Mesendoderm (in vitro differentiated cells): ENCODE results near the gene CLPSL2.

ENCODE experiments used
- DNase-seq: peaks from one replicate; pipeline ENCODE4 v3.0.0; 2013
- H2AK5ac ChIP-seq: 2 replicates; pipeline ENCODE4 v1.6.1; 2013; ENCODE audit warnings: low read length, inconsistent platforms
- H2BK120ac ChIP-seq: 2 replicates; pipeline ENCODE4 v1.6.1; 2013; ENCODE audit warnings: low read depth, mild to moderate bottlenecking, low read length, moderate library complexity, mixed read lengths
- H2BK15ac ChIP-seq: replicated peaks from 2 replicates; pipeline ENCODE4 v1.6.1; 2013; ENCODE audit warnings: low read depth, mild to moderate bottlenecking, moderate library complexity
- H2BK5ac ChIP-seq: 2 replicates; pipeline ENCODE4 v1.6.1; 2013; ENCODE audit warnings: low read length, inconsistent platforms
- H3K18ac ChIP-seq: 2 replicates; pipeline ENCODE4 v1.6.1; 2013; ENCODE audit warnings: mild to moderate bottlenecking, low read length, mixed read lengths
- H3K23ac ChIP-seq: one replicate; pipeline ENCODE4 v1.6.1; 2013; ENCODE audit warnings: low read length
- H3K27ac ChIP-seq: 2 replicates; pipeline ENCODE4 v1.5.1; 2013; ENCODE audit warnings: low read depth, mild to moderate bottlenecking, inconsistent platforms, low read length, moderate library complexity
- H3K27me3 ChIP-seq: 2 replicates; pipeline ENCODE4 v1.6.1; 2013; ENCODE audit warnings: low read length, control low read depth, mild to moderate bottlenecking, inconsistent platforms; ENCODE audit not compliant: insufficient read depth, poor library complexity
- H3K36me3 ChIP-seq: 2 replicates; pipeline ENCODE4 v1.6.1; 2013; ENCODE audit warnings: low read length, inconsistent platforms; ENCODE audit not compliant: control insufficient read depth, insufficient read depth
- H3K4ac ChIP-seq: one replicate; pipeline ENCODE4 v1.6.1; 2013; ENCODE audit warnings: low read depth, mild to moderate bottlenecking, low read length, moderate library complexity
- H3K4me1 ChIP-seq: 2 replicates; pipeline ENCODE4 v1.6.1; 2013; ENCODE audit warnings: low read depth, low read length, inconsistent platforms; ENCODE audit not compliant: control insufficient read depth
- H3K4me2 ChIP-seq: 2 replicates; pipeline ENCODE4 v1.6.1; 2013; ENCODE audit warnings: low read length
- H3K4me3 ChIP-seq: 2 replicates; pipeline ENCODE4 v1.5.1; 2013; ENCODE audit warnings: mild to moderate bottlenecking, low read length
- H3K56ac ChIP-seq: one replicate; pipeline ENCODE4 v1.6.1; 2013; ENCODE audit warnings: low read length
- H3K79me1 ChIP-seq: 2 replicates; pipeline ENCODE4 v1.6.1; 2013; ENCODE audit warnings: low read length, inconsistent platforms
- H3K79me2 ChIP-seq: 2 replicates; pipeline ENCODE4 v1.6.1; 2013; ENCODE audit warnings: mild to moderate bottlenecking, low read length; ENCODE audit not compliant: control insufficient read depth, insufficient read depth
- H3K9ac ChIP-seq: 2 replicates; pipeline ENCODE4 v1.6.1; 2013; ENCODE audit warnings: low read length, inconsistent platforms
- H4K5ac ChIP-seq: one replicate; pipeline ENCODE4 v1.6.1; 2013; ENCODE audit warnings: low read length
- H4K8ac ChIP-seq: one replicate; pipeline ENCODE4 v1.6.1; 2013; ENCODE audit warnings: low read depth, mild to moderate bottlenecking, control low read depth, low read length, moderate library complexity
- WGBS: extraction: QIAGEN DNeasy Blood & Tissue Kit; methylation state at CpG from one replicate; pipeline ENCODE4 v1.1.7; 2013; ENCODE audit warnings: low lambda C conversion rate, missing lambda C conversion rate; ENCODE audit not compliant: insufficient coverage; ENCODE audit errors: extremely low coverage; 5-methylcytosine and 5-hydroxymethylcytosine counted together

Gene CLPSL2

DNA sequence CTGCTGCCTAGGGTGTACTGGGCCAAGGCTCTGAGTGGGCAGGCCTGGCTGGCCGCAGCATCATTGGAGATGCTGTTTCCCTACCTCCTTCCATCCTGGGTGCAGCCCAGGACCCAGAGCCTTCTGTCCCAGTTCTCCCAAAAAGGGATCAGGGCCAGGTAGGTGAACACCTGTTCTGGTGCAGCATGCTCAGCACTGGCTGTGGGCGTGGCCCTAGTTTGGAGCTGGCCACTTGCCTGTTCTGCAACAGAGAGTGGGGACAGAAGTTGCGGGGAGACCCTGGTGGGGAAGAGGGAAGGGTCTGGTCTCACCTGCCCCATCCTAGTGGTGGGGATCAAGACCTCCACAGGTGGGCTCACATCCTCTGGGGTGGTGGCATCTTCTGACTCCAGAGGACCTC is 40.9 kb upstream of the CLPSL2 start:
- Histone ChIP-seq H3K27ac (no peak overlapping the region), H3K4me2 (no peak overlapping the region), H3K9ac (no peak overlapping the region), H2BK120ac (no peak overlapping the region), H3K23ac (no peak overlapping the region), H3K4me1 (peaks cover 8% of the 10 kb centered on the region), H3K27me3 (no peaks in the 10 kb centered on the region), H2BK15ac (no peak overlapping the region), H4K8ac (no peak overlapping the region), H3K4me3 (no peak overlapping the region), H3K79me1 (no peaks in the 10 kb centered on the region), H2AK5ac (no peak overlapping the region), H3K4ac (no peak overlapping the region), H3K18ac (no peak overlapping the region), H3K36me3 (no peaks in the 10 kb centered on the region), H2BK5ac (no peak overlapping the region), H4K5ac (no peak overlapping the region), H3K79me2 (no peaks in the 10 kb centered on the region), H3K56ac (no peak overlapping the region)
- no peak for DNase-seq
- no CpG with 5 or more reads among the region's 3 CpGs for WGBS

DNA sequence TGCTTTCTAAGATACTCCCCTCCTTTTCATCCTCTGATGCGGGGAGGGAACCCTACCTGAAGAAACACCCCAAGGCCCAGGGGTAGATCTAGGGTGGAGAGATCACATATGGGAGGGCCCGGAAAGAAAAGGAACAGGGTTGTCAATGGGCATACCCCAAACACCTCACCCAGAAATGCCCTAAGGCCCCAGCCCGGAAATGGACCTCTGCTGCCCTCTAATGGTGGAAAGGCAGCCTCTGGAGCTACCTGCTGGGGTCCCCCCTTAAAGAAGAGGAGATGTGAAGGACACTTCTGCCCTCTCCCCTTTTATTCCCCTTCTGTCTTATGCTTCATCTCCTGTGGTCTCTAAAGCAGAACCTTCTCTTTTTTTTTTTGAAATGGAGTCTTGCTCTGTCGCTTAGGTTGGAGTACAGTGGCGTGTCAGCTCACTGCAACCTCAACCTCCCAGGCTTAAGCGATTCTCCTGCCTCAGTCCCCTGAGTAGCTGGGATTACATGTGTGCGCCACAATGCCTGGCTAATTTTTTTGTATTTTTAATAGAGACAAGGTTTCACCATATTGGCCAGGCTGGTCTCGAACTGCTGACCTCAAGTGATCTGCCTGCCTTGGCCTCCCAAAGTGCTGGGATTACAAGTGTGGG is 40.0 kb upstream of the CLPSL2 start:
- Histone ChIP-seq H2AK5ac (no peak overlapping the region), H3K27me3 (no peaks in the 10 kb centered on the region), H3K27ac (no peak overlapping the region), H3K4me3 (no peak overlapping the region), H3K9ac (no peak overlapping the region), H2BK15ac (no peak overlapping the region), H3K56ac (no peak overlapping the region), H3K4me1 (peaks cover 8% of the 10 kb centered on the region), H2BK5ac (no peak overlapping the region), H3K4ac (no peak overlapping the region), H4K8ac (no peak overlapping the region), H3K18ac (no peak overlapping the region), H2BK120ac (no peak overlapping the region), H3K79me1 (no peaks in the 10 kb centered on the region), H3K36me3 (no peaks in the 10 kb centered on the region), H4K5ac (no peak overlapping the region), H3K79me2 (no peaks in the 10 kb centered on the region), H3K4me2 (no peak overlapping the region), H3K23ac (no peak overlapping the region)
- no CpG with 5 or more reads among the region's 8 CpGs for WGBS
- peak; percentile 71 for DNase-seq

DNA sequence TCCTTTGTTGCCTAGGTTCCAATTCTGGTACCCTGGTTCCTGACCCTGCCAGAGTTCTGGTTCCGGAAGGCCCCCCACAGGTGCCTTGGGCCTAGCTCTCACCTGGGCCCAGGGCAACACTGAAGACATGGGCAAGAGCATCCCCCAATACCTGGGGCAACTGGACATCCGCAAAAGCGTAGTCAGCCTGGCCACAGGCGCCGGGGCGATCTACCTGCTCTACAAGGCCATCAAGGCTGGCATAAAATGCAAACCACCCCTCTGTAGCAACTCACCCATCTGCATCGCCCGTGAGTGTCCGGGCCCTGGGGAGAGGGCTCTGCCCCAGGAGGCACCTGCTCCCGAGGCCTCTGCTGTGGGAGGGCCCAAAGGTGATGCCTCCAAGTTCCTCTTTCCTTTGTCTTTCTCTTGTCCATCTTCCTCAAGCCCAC is 39.4 kb upstream of the CLPSL2 start, which contains the start of gene ARMC12:
TSS of gene ARMC12 (plus strand) at position 51 of the 431 bp plus-strand sequence. CDS start at position 128, 77 bp downstream.
- Histone ChIP-seq H3K9ac (no peak within 1 kb of the TSS), H3K18ac (no peak within 1 kb of the TSS), H3K79me1 (no peaks in the 10 kb centered on the region), H4K5ac (no peak within 1 kb of the TSS), H3K4me3 (no peak within 1 kb of the TSS), H3K27ac (no peak within 1 kb of the TSS), H3K27me3 (no peaks in the 10 kb centered on the region), H2BK120ac (no peak within 1 kb of the TSS), H4K8ac (no peak within 1 kb of the TSS), H3K4me2 (no peak within 1 kb of the TSS), H2BK5ac (no peak within 1 kb of the TSS), H3K4ac (no peak within 1 kb of the TSS), H3K4me1 (peaks cover 8% of the 10 kb centered on the region), H3K23ac (no peak within 1 kb of the TSS), H3K36me3 (no peaks in the 10 kb centered on the region), H2BK15ac (no peak within 1 kb of the TSS), H2AK5ac (no peak within 1 kb of the TSS), H3K56ac (no peak within 1 kb of the TSS), H3K79me2 (no peaks in the 10 kb centered on the region)
- DNase-seq = no peak
- no CpG with 5 or more reads among the region's 10 CpGs for WGBS

DNA sequence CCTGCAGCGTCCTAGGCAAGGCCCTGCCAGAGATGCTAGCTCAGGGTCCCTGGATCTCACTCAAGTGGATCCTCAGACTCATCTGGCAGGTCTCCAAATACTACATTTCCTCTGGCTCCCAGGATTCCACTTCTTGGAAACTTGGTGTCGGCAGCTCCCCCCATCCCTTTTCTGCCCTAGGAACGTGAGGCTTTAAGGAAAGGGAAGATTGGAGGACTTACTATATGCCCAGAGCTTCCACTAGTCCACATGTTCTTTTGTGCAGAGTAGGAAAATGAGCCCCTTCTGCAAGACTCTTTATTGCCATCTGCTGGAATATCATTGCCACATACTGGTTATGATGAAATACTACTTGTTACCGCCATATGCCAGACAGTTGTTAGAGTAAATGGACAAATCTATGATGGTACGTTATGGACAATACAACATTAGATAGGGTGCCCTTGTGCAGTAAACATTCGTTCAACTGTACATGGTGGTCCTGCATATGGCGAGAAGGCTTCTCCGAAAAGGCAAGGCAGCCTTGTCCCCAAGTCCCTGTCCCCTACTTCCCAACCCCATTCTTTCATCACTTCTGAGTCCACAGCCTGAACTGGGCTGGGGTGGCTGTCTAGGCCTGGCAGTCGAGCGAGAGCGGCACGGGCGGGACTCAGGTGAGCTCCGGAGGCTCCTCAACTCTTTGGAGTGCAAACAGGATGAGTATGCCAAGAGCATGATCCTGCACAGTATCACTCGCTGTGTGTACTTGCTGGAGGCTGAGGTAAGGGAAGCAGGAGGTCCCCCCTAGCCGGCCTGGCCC is 38.8 kb upstream of the CLPSL2 start:
- WGBS = no CpG with 5 or more reads among the region's 16 CpGs
- no peak overlapping the region for H2BK15ac ChIP-seq
- H3K9ac ChIP-seq = no peak overlapping the region
- no peak overlapping the region for H3K56ac ChIP-seq
- H3K27me3 ChIP-seq = no peaks in the 10 kb centered on the region
- H2AK5ac ChIP-seq = no peak overlapping the region
- H3K27ac ChIP-seq = no peak overlapping the region
- H3K23ac ChIP-seq = no peak overlapping the region
- H3K4ac ChIP-seq = no peak overlapping the region
- no peak overlapping the region for H3K4me2 ChIP-seq
- H2BK120ac ChIP-seq = no peak overlapping the region
- H3K79me1 ChIP-seq = no peaks in the 10 kb centered on the region
- no peak overlapping the region for H3K18ac ChIP-seq
- H2BK5ac ChIP-seq = no peak overlapping the region
- DNase-seq = peak; percentile 37
- H4K8ac ChIP-seq = no peak overlapping the region
- no peaks in the 10 kb centered on the region for H3K79me2 ChIP-seq
- peaks cover 5% of the 10 kb centered on the region for H3K4me1 ChIP-seq
- H4K5ac ChIP-seq = no peak overlapping the region
- H3K36me3 ChIP-seq = no peaks in the 10 kb centered on the region
- no peak overlapping the region for H3K4me3 ChIP-seq

DNA sequence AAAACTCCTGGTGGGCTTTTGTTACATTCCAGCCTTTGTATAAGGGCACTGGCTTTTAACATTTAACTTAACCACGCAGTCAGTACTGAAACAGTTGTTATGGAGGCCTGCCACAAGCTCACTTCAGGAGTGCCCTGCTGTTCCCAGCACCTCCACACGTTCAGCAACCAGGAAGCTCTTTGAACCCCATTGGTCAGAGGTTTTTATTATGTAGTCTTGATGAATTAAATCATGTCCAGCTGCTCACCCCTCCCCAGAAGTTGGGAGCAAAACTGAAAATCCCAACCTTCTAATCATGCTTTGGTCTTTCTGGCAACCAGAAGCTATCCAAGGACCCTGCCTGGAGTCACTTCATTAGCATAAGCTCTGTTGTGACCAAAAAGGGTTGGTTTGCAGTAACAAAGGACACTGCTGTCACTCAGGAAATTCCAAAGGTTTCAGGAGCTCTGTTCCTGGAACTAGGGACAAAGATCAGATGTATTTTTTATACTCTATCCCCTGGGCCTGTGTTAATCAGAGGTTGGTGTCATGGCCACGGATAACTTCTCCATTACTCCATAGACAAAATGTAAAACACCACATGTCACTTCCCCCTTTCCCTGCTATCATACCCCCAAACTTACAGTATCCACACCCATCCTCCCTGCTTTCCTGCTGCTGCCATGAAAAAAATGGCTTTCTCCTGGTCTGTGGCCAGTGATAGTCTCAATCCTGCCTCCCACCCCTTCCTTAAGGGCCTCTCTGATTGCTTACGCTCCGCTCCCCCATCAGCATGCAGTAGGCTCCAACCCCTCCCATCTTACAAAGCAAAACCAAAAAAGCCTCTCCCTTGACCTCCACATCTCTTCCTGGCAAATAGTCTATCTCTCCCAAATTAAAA is 36.5 kb upstream of the CLPSL2 start:
- no peak overlapping the region for H3K4me3 ChIP-seq

More for the DNA sequence above, 36.5 kb upstream of the CLPSL2 start:
- H4K8ac ChIP-seq = peak overlapping the region; percentile 5
- no peaks in the 10 kb centered on the region for H3K79me1 ChIP-seq
- H3K4me1 ChIP-seq = peaks cover 6% of the 10 kb centered on the region
- H3K9ac ChIP-seq = peak overlapping the region; percentile 32
- no peak overlapping the region for H4K5ac ChIP-seq
- H3K79me2 ChIP-seq = no peaks in the 10 kb centered on the region
- H2BK120ac ChIP-seq = peak overlapping the region; percentile 57
- H2BK5ac ChIP-seq = peak overlapping the region; percentile 8
- no peak overlapping the region for H3K4me2 ChIP-seq
- no CpG with 5 or more reads among the region's 5 CpGs for WGBS
- DNase-seq = peak; percentile 78
- H3K27me3 ChIP-seq = no peaks in the 10 kb centered on the region
- H3K27ac ChIP-seq = peak overlapping the region; percentile 81
- peak overlapping the region; percentile 77 for H3K56ac ChIP-seq
- no peak overlapping the region for H2BK15ac ChIP-seq
- peak overlapping the region; percentile 50 for H3K4ac ChIP-seq
- no peak overlapping the region for H3K23ac ChIP-seq
- H2AK5ac ChIP-seq = no peak overlapping the region
- peak overlapping the region; percentile 75 for H3K18ac ChIP-seq
- no peaks in the 10 kb centered on the region for H3K36me3 ChIP-seq
